GM12892 (cell line): ENCODE measurements around the gene DAB1.

Source experiments
- POLR2A ChIP-seq: IDR thresholded peaks from 2 replicates; pipeline ENCODE4 v1.6.1; 2011; ENCODE audit warnings: low read depth, low read length, control low read depth
- POLR2AphosphoS5 ChIP-seq: IDR thresholded peaks from 2 replicates; pipeline ENCODE4 v1.6.1; 2011; ENCODE audit warnings: low read depth, low read length, control low read depth

DNA sequence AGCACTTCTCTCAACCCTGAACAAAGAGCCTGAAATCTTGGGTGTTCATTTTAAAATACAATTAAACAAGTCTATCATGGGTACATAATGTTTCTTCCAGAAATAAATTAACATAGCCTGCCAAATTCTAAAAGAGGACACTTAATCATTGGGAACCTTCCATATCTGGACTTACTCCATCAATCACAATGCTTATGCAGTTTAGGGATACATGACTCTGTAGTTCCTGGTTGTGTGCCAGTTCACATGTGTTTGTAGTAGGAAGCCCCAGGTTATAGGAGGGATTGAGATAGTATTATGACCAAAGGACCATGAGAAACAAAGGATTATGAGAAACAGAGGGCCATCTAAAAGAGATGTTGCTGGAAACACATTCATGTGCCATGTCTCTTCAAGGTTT lies 19.1 kb upstream of the DAB1 start:
- TF ChIP-seq POLR2A (no peak), POLR2AphosphoS5 (no peak)
